Heart right ventricle (tissue), 16 donors: ENCODE measurements around the gene M1AP. TPM values are rescaled to one million over a fixed set of nuclear protein-coding genes. Genes with fewer than 3 reads are reported as not detected.

ENCODE experiments used
- ATAC-seq, 8 donors: fragments of 200-7000 bp; cut with Tn5 transposase; one replicate each; pipeline ENCODE4 v1.9.1; 2020; ENCODE audit warnings: mild to moderate bottlenecking in 8 of 8, moderate library complexity in 8 of 8, moderate number of reproducible peaks in 1 of 8
- DNase-seq, 2 donors: peaks; one replicate each; pipeline ENCODE4 v3.0.0-alpha.2; 2020
- H3K27ac ChIP-seq, 10 donors: fragments of 200-600 bp; sonication (generic) in 2 of 10; one replicate each; pipeline versions ENCODE4 v1.5.0 to v1.8.0; 2020 to 2022; ENCODE audit warnings: mild to moderate bottlenecking in 3 of 10
- H3K27me3 ChIP-seq, 7 donors: fragments of 200-600 bp; one replicate each; pipeline ENCODE4 v1.8.0; 2021 to 2022; ENCODE audit warnings: mild to moderate bottlenecking in 2 of 7
- H3K36me3 ChIP-seq, 9 donors: fragments of 200-600 bp; sonication (generic) in 1 of 9; one replicate each; pipeline versions ENCODE4 v1.5.0 to v1.8.0; 2020 to 2022; ENCODE audit warnings: mild to moderate bottlenecking in 2 of 9
- H3K4me1 ChIP-seq, 9 donors: fragments of 200-600 bp; sonication (generic) in 1 of 9; one replicate each; pipeline versions ENCODE4 v1.5.0 to v1.8.0; 2020 to 2022; ENCODE audit warnings: mild to moderate bottlenecking in 4 of 9
- H3K4me3 ChIP-seq, 10 donors: fragments of 200-600 bp; sonication (generic) in 2 of 10; one replicate each; pipeline versions ENCODE4 v1.5.0 to v1.8.0; 2020 to 2022; ENCODE audit warnings: mild to moderate bottlenecking in 7 of 10, moderate library complexity in 2 of 10
- H3K9me3 ChIP-seq, 11 donors: fragments of 200-600 bp in 10 of 11; sonication (generic) in 2 of 11; one replicate each; pipeline versions ENCODE4 v1.5.0 to v1.8.0; 2013 to 2022; ENCODE audit warnings: mild to moderate bottlenecking in 2 of 11, control low read depth in 1 of 11, moderate library complexity in 1 of 11
- CTCF ChIP-seq, 9 donors: fragments of 200-600 bp; sonication (generic) in 2 of 9; IDR thresholded peaks; one replicate each; pipeline versions ENCODE4 v1.5.0 to v1.8.0; 2021 to 2022; ENCODE audit warnings: antibody characterized with exemption in 9 of 9, mild to moderate bottlenecking in 5 of 9, moderate library complexity in 1 of 9
- WGBS, 2 donors: extraction: QIAGEN DNeasy Blood & Tissue Kit; methylation state at CpG; one replicate each; pipeline ENCODE4 v1.1.7; 2013; ENCODE audit warnings: inconsistent platforms in 1 of 2; 5-methylcytosine and 5-hydroxymethylcytosine counted together
- intact Hi-C, 10 donors: fragments of 100-400 bp; cut with DNase I; formaldehyde crosslinking; loops; one replicate each; pipeline versions ENCODE4 v1.11.1 to v1.14.2; 2022
- polyA plus RNA-seq, 2 donors: library from polyadenylated mRNA; stranded (reverse); fragments of 200-250 nt; gene quantifications; one replicate each; pipeline ENCODE4 v1.2.3, GENCODE V29; 2013
- total RNA-seq, 10 donors: library from RNA; stranded (reverse); fragmentation: NEBNext Ultra II Directional in 3 of 10; extraction: Animal tissue kit (Norgen Biotek cat#: 25700) in 3 of 10; gene quantifications; one replicate each; pipeline versions ENCODE4 v1.2.1 to v1.2.4, GENCODE V29; 2021 to 2023
- donor health status: Arrhythmogenic right ventricular cardiomyopathy.
- donor health status: ischemic (EF 13 %, LVEDD 7.1; RV severe dilation, severe dysfunction).
- donor health status: healthy with polysubstance abuse.
- donor health status: DM: no; HTN: yes; CAD: no.
- donor health status: DM: no; HTN: no; CAD: no.
- donor health status: ischemic (EF 25% LVEDD 6.9; RV normal size, moderate dysfunction).
- donor health status: ischemic (EF 25% LVEDD 5.7; RV mildly dilated, moderate dysfunction).
- donor health status: healthy.
- donor health status: DM: yes; HTN: yes; CAD: no.
- donor health status: Ischemic cardiomyopathy.
- donor health status: ischemic (EF 35%, LVEDD 5.7; RV mildly dilated, moderate dysfunction).
- donor health status: nonischemic (EF 11% LVEDD 7.7; RV severe dilation, severe dysfunction).
- donor health status: DM: yes; HTN: yes; CAD: no.
- donor health status: PGD.
- donor health status: ischemic (EF 29% LVEDD 5.4; RV normal size, mild dysfunction).
- donor health status: nonischemic (EF 23%, LVEDD 6.1; RV moderate dilation, normal function).

The M1AP gene
- total and polyA plus RNA-seq, 12 donors = 0.03 to 0.44 (median 0.18) TPM; not detected in 7

- Histone ChIP-seq H3K4me1 (no peaks in the 10 kb centered on the region), H3K27me3 (peaks cover 0 to 92% (median 45%) of the 10 kb centered on the region in 7 donors), H3K27ac (no peak overlapping the region), H3K36me3 (no peaks in the 10 kb centered on the region), H3K9me3 (no peaks in the 10 kb centered on the region), H3K4me3 (no peak overlapping the region)
- ATAC-seq (no peak), DNase-seq (no peak)
- 54 to 60% methylated on average over 3 of the region's 3 CpGs for WGBS, 2 donors
- no peak for TF ChIP-seq CTCF (IDR thresholded peaks at IDR 0.05)
- intact Hi-C loops = no loop called here
Observed at GRCh38 chr2:74599676-74600075, 48.5 kb downstream of the M1AP start.

GRCh38 chr2:74597410-74597809 lies 50.7 kb downstream of the M1AP start:
- Histone ChIP-seq H3K4me1 (no peaks in the 10 kb centered on the region), H3K27me3 (peaks cover 0 to 92% (median 49%) of the 10 kb centered on the region in 7 donors), H3K27ac (no peak overlapping the region), H3K9me3 (no peaks in the 10 kb centered on the region), H3K36me3 (no peaks in the 10 kb centered on the region), H3K4me3 (no peak overlapping the region)
- intact Hi-C loops = no loop called here
- TF ChIP-seq CTCF (IDR thresholded peaks at IDR 0.05) = no peak
- ATAC-seq (no peak), DNase-seq (no peak)
- 36 to 41% methylated on average over 1 of the region's 1 CpG for WGBS, 2 donors

GRCh38 chr2:74596584-74596983 lies 51.5 kb downstream of the M1AP start:
- no peak overlapping the region for H3K4me3 ChIP-seq
- no peaks in the 10 kb centered on the region for H3K36me3 ChIP-seq
- intact Hi-C loops = no loop called here
- TF ChIP-seq CTCF (IDR thresholded peaks at IDR 0.05) = no peak
- WGBS, 2 donors = 74 to 87% methylated on average over 1 of the region's 1 CpG
- peaks cover 0 to 92% (median 55%) of the 10 kb centered on the region in 7 donors for H3K27me3 ChIP-seq
- no peak for ATAC-seq
- H3K9me3 ChIP-seq = no peaks in the 10 kb centered on the region
- no peak for DNase-seq
- H3K27ac ChIP-seq = no peak overlapping the region
- no peaks in the 10 kb centered on the region for H3K4me1 ChIP-seq

- DNase-seq (no peak), ATAC-seq (no peak)
- no peak for TF ChIP-seq CTCF (IDR thresholded peaks at IDR 0.05)
- Histone ChIP-seq H3K36me3 (no peaks in the 10 kb centered on the region), H3K27me3 (peaks cover 0 to 92% (median 61%) of the 10 kb centered on the region in 7 donors), H3K9me3 (no peaks in the 10 kb centered on the region), H3K4me3 (no peak overlapping the region), H3K4me1 (no peaks in the 10 kb centered on the region), H3K27ac (no peak overlapping the region)
- 73 to 76% methylated on average over 4 of the region's 4 CpGs for WGBS, 2 donors
- intact Hi-C loops = no loop called here
Observed at GRCh38 chr2:74593826-74594772, 54.0 kb downstream of the M1AP start.
